AG09309 (cell line): ENCODE measurements around the gene PPP5C.
A peak's percentile ranks its signal among the peaks of the same experiment; 100 is the strongest.

ENCODE experiments used
- DNase-seq: peaks from one replicate; pipeline ENCODE4 v3.0.0-alpha.2; 2010; ENCODE audit warnings: low read depth
- H3K4me3 ChIP-seq: 2 replicates; pipeline ENCODE4 v1.5.1; 2011; ENCODE audit warnings: mild to moderate bottlenecking, low read depth, low read length, moderate library complexity; ENCODE audit not compliant: control insufficient read depth
- CTCF ChIP-seq: IDR thresholded peaks from 2 replicates; pipeline ENCODE4 v1.5.1; 2011; ENCODE audit warnings: mild to moderate bottlenecking, low read depth, low read length, inconsistent platforms; ENCODE audit not compliant: insufficient read depth, control insufficient read depth; ENCODE audit errors: missing control alignments

The PPP5C gene

GRCh38 chr19:46376241-46377153 lies 29.6 kb downstream of the PPP5C start:
- TF ChIP-seq CTCF = no peak
- H3K4me3 ChIP-seq = no peak overlapping the region
- DNase-seq = no peak

GRCh38 chr19:46378268-46378667 lies 31.4 kb downstream of the PPP5C start:
- no peak for TF ChIP-seq CTCF
- no peak overlapping the region for H3K4me3 ChIP-seq
- peak; percentile 93 for DNase-seq

GRCh38 chr19:46380690-46381089 lies 33.8 kb downstream of the PPP5C start:
- no peak overlapping the region for H3K4me3 ChIP-seq
- no peak for DNase-seq
- TF ChIP-seq CTCF = no peak

- DNase-seq = no peak
- no peak overlapping the region for H3K4me3 ChIP-seq
- no peak for TF ChIP-seq CTCF
These were observed 34.5 kb downstream of the PPP5C start for GRCh38 chr19:46381346-46381745.

GRCh38 chr19:46381756-46382345 lies 35.0 kb downstream of the PPP5C start:
- H3K4me3 ChIP-seq = no peak overlapping the region
- no peak for TF ChIP-seq CTCF
- DNase-seq = no peak

- DNase-seq = no peak
- no peak for TF ChIP-seq CTCF
- no peak overlapping the region for H3K4me3 ChIP-seq
These were observed 36.4 kb downstream of the PPP5C start for GRCh38 chr19:46383171-46383815.
